ENCODE data around the gene NRCAM.
A peak's percentile ranks its signal among the peaks of the same experiment; 100 is the strongest.
"Not testable (repeated sequence)": the region's sequence is repeated elsewhere in the genome, so short reads cannot be mapped to it uniquely, and the experiment has no call there.

The NRCAM gene

GRCh38 chr7:108285003-108285368 is 171.2 kb downstream of the NRCAM start:
- DNase-seq: no peak

- peak in 1 of 58 donors; percentile 9 for DNase-seq
Observed at GRCh38 chr7:108284349-108285002, 171.8 kb downstream of the NRCAM start.

- no peak for DNase-seq
Observed at GRCh38 chr7:108283252-108283651, 173.0 kb downstream of the NRCAM start.

GRCh38 chr7:108282427-108282996 is 173.7 kb downstream of the NRCAM start:
- DNase-seq: no peak

GRCh38 chr7:108280136-108280535 is 176.1 kb downstream of the NRCAM start:
- DNase-seq: no peak

GRCh38 chr7:108278776-108279175 is 177.5 kb downstream of the NRCAM start:
- no peak for DNase-seq

GRCh38 chr7:108278281-108278680 is 178.0 kb downstream of the NRCAM start:
- DNase-seq: no peak

- not testable (repeated sequence) for DNase-seq
Observed at GRCh38 chr7:108274447-108274846, 181.8 kb downstream of the NRCAM start.

GRCh38 chr7:108272891-108273290 is 183.3 kb downstream of the NRCAM start:
- DNase-seq: not testable (repeated sequence)

GRCh38 chr7:108270385-108271015 is 185.7 kb downstream of the NRCAM start:
- DNase-seq: no peak

- no peak for DNase-seq
Observed at GRCh38 chr7:108268200-108268820, 187.9 kb downstream of the NRCAM start.

- no peak for DNase-seq
Observed at GRCh38 chr7:108267615-108268014, 188.6 kb downstream of the NRCAM start.

GRCh38 chr7:108266491-108266890 is 189.7 kb downstream of the NRCAM start:
- DNase-seq: no peak

- DNase-seq: no peak
Observed at GRCh38 chr7:108266035-108266434, 190.2 kb downstream of the NRCAM start.

- DNase-seq: no peak
Observed at GRCh38 chr7:108265007-108265406, 191.2 kb downstream of the NRCAM start.

- peak in 8 of 58 donors; percentile 1 to 32 (median 11) for DNase-seq
Observed at GRCh38 chr7:108263425-108263824, 192.8 kb downstream of the NRCAM start.

GRCh38 chr7:108261560-108262255 is 194.5 kb downstream of the NRCAM start:
- DNase-seq: no peak

- not testable (repeated sequence) for DNase-seq
Observed at GRCh38 chr7:108259447-108259846, 196.8 kb downstream of the NRCAM start.

- no peak for DNase-seq
Observed at GRCh38 chr7:108257954-108258353, 198.3 kb downstream of the NRCAM start.

GRCh38 chr7:108254259-108254658 is 202.0 kb downstream of the NRCAM start:
- no peak for DNase-seq

- DNase-seq: no peak
Observed at GRCh38 chr7:108253275-108254044, 202.8 kb downstream of the NRCAM start.

Measured in anterior cingulate cortex (tissue), 58 donors.